NCI-H2029 treated with DMSO at 0.1 percent for 48 hours (cell line): ENCODE data around the gene KLHL29.

Experiments
- DNase-seq: peaks from one replicate; lab custom pipeline; 2025; lab: John Stamatoyannopoulos, UW

Gene KLHL29

GRCh38 chr2:23697256-23698075 lies 312.5 kb downstream of the KLHL29 start:
- DNase-seq = no peak

GRCh38 chr2:23698116-23698693 lies 313.2 kb downstream of the KLHL29 start:
- no peak for DNase-seq

- DNase-seq = no peak
Measured at GRCh38 chr2:23698721-23699579, 314.0 kb downstream of the KLHL29 start.

- no peak for DNase-seq
Measured at GRCh38 chr2:23699580-23699925, 314.6 kb downstream of the KLHL29 start.

DNA sequence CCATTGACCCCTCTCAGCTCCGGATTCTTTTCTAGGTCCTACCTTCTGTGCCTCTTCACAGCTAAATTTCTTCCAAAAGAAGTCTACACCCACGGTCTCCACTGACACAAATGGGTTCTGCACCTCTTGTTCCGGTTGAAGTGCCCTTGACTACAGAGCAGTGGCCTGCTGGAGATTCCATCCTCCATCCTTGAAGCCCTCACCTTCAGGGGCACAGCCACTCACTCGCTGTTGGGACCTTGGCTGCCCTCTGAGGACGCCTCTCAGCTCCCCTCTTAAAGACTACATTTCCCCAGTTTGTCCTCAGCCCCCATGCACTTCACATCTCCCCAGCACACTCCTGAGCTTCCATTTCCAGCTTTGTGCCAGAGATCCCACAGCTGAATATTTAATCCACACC lies 315.6 kb downstream of the KLHL29 start:
- DNase-seq = no peak

- DNase-seq = no peak
Measured at GRCh38 chr2:23703037-23703582, 318.1 kb downstream of the KLHL29 start.

GRCh38 chr2:23703583-23704385 lies 318.8 kb downstream of the KLHL29 start:
- DNase-seq = no peak

GRCh38 chr2:23705771-23706612 lies 321.0 kb downstream of the KLHL29 start:
- DNase-seq = no peak

DNA sequence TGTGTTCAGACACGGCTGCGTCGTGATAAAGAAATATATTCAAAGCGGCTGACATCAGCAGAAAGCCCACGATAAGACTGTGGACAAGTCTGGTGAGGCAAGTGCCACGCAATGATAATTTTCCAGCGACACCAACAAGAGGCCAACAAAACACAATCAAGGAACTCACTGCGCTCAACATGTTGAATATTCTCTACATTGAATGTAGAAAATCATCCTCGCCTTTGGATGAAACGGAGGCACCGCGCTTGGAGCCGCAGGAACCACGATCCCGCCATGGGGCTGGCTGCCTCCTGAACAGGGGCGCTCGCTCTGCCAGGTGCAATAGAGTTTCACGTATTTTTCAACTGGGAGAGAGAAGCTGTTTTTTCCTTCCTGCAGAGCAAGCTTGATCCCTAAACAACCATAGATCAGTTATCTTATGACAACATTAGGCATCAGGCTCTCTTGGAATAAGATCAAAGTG lies 321.7 kb downstream of the KLHL29 start:
- no peak for DNase-seq

DNA sequence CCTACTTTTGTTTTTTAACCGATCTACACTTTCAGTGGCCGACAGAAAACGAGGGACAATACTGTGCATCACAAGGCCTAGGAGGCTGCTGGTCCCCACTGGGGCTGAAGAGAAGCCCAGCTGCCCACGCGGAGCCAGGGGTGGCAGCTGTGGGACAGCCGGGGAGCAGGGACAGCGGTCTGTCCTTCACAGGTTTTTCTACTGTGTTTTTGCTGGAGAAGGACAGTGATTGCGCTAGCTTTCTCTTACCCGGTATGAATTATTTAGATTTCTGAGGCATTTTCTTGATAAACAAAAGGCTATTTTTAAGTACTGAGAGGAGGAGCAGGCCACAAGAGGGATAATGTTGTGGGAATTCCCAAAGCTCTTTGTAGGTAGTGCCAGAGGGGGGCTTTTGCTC lies 322.1 kb downstream of the KLHL29 start:
- no peak for DNase-seq

DNA sequence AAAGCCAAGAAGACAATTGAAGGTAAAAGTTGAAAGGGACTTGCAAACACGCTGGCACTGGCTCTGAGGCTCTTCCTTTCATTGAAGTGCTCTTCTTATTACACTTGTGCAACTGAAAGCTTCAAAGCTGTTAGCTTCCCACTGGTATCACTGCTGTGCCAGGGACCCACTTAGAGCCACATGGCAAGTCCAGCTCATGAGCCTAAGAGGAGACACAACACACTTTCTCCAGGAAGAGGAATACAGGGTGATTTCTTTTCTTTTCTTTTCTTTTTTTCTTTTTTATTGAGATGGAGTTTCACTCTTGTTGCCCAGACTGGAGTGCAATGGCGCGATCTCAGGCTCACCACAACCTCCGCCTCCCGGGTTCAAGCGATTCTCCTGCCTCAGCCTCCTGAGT lies 323.8 kb downstream of the KLHL29 start:
- DNase-seq = no peak

DNA sequence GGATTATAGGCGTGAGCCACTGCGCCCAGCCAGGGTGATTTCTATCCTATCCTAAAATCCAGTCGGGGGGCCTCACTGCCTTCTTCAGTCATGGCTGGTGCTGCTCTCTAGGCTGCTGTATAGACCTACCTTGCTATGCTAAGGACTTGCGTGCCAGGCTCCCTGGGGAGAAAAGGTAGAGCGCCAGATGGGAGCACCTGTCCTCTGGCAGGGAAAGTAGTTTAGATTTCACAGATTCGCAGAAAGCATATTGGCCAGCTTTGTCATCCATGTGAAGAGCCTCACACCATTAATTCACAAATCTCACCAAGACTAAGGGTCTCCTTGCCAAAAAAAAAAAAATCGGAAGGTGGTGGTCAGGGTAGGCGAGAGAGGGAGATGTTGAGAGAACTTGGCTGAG lies 324.3 kb downstream of the KLHL29 start:
- DNase-seq = no peak

DNA sequence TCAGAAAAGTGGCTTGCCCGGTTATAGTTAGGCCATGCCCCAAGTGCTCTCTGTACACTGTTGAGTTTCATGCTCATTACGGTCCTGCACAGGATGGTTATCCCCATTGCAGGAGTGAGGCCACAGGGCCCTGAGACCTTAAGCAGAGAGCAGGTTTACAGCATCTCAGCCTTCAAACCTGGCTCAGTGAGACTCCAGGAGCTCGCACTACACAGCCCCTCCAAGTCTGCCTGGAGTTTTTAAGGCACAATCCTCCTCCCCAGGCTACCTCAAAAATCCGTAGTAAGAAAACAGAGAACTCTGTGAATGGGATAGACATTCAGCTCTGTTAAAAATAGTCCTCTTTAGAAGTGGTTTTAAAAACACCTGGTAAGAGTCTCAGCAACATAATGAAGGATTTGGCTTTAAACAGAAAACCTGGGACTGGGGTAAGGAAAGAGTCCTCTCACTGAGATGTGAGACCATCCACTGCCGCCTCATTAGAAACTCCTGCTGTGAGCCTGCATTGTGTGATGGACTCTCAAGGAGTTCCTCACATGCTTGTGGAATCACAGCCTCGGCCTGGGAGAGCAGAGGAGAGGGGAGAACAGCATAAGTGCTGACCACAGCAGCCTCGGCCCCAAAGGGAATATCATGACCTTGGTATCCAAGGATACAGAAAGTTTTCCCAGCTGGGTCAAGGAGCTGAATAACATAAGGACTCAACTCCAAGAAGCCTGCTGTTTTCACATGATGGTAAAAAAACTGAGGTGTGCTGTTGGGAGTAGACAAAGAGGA lies 327.2 kb downstream of the KLHL29 start:
- no peak for DNase-seq

DNA sequence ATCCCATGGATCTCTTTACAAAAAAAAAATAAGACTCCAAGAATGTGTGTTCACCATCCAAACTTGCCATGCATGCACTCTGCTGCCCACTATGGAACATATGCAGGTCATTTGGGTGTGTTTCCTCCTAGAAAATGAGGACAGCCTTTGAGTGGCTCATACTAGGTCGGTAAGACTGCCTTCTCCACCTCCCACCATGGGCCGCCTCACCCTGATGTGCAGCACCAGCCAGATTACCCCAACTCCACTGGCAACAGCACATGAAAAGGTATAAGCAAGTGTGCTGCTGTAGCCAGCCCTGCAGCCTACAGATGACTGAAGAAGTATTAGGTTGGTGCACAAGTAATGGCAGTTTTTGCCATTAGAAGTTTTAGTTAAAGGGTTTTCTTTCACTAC lies 327.8 kb downstream of the KLHL29 start:
- no peak for DNase-seq

GRCh38 chr2:23713351-23713750 lies 328.4 kb downstream of the KLHL29 start:
- no peak for DNase-seq

DNA sequence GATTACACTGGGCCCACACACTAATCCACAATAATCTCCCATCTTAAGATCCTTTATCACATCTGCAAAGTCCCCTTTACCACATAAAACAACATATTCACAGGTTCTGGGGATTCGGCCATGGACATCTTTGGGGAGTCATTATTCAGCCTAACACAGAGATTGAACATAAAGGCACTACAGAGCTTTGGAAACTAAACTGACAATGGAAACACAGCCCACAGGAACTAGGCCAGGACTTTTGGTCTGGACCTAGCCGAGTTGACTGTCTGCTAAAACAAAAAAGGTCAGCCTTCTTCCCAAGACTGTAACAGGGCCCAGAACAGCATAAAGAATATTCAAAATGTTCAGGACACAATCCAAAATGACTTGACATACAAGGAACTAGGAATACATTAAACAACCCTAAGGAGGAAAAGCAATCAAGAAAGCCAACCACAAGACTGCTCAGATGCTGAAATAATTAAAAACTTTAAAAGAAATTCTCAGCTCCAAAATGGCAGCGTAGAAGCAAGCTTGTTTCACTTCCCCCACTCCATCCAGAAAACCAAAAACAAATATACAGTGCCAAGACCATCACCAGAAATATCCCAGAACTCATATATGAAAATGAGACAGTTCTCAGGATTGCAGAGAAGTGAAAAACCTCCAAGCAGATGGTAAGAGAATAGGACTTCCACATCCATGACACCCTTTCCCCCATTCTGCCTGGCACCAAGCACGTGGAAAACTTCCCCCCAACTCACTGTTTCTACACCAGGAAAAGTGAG lies 334.1 kb downstream of the KLHL29 start:
- no peak for DNase-seq

- no peak for DNase-seq
Measured at GRCh38 chr2:23719716-23720115, 334.7 kb downstream of the KLHL29 start.

DNA sequence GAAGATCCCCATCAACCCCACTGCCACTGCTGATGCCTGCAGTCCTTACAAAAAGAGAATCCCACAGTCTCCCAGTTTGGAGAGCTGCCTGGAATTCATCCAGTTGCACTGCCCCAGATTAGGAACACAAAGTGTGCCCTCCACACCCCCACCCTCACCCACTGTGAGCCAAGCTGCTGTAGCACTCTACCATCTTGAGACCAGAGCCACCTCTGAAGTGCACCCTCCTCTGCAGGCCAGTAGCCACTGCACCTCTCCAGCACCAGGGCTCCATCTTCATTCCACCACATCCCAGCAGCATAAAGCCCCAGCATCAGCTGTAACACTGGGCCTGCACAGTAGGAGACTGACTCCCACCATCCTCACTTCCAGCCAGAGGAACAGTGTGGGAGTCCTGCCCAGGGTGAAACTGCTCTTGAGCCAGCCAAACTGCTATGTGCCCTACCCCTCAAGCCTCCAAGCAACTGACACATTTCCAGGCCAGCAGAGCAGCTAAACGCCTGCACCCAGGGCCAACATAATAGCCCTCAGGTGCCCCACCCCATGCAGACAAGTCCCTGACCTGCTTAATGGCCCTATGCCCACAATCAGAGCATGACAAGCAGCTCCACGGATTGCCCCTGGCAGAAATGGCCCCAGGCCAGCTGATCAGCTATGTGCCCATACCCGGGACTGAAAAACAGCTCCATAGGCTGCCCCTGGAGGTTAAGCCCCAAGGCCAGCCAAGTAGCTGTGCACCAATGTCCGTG lies 335.9 kb downstream of the KLHL29 start:
- DNase-seq = no peak

DNA sequence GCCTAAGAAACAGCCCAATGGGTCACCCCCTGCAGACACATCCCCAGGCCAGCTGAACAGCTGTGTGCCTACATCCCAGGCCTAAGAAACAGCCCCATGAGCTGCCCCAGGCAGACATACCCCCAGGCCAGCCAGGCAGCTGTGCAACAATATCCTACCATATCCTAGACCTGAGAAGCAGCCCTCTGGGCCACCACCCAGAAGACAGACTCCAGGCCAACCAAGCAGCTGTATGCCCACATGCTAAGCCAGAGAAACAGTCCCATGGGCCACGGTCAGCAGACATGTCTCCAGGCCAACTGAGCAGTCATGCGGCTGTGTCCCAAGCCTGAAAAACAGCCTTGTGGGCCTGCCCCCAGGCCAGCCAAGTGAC lies 336.5 kb downstream of the KLHL29 start:
- no peak for DNase-seq
